Stimulated activated CD8-positive, alpha-beta memory T cell treated with anti-CD3 and anti-CD28 coated beads, Interleukin-4, amount 100 ng/mL, for 48 hours (primary cell): ENCODE results near the gene FGF3.

Experiments used
- DNase-seq: peaks from one replicate; pipeline ENCODE4 v3.0.0-alpha.2; 2020

The FGF3 gene

DNA sequence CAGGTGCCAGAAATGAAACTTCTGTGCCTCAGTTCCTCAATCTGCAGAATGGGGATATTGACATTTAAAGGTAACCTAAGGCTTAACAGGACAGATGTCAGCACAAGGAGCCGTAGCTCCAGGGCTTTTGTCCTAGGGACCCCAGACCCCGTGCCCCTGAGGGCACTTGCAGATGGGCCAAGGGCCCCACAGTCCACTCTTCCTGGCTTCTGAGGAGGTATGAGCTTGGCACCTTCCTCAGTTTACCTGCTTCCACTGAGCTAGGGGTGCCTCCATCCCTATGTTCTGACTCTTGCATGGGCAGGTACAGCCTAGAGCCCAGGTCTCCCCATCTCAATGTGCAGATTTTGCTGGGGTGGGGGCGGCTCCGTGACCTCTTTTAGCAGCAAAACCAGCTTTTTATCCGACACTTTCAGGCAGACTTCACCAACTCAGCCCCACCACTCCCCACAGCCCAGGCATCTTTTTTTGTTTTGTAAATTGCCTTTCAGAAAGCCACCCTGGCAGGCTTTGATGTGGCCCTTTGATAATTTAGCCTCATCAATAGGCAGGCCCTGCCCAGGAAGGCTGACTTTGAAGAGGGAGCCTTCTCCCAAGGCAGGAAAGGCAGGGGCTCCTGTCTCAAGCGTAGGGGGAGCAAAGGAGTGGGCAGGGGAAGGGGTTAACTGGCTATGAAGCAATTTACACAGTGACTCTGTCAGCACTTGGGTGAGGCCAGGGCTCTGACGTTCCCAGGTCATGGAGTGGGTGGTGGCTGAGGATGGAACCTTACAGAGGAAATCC is 23.7 kb upstream of the FGF3 start:
- no peak for DNase-seq

DNA sequence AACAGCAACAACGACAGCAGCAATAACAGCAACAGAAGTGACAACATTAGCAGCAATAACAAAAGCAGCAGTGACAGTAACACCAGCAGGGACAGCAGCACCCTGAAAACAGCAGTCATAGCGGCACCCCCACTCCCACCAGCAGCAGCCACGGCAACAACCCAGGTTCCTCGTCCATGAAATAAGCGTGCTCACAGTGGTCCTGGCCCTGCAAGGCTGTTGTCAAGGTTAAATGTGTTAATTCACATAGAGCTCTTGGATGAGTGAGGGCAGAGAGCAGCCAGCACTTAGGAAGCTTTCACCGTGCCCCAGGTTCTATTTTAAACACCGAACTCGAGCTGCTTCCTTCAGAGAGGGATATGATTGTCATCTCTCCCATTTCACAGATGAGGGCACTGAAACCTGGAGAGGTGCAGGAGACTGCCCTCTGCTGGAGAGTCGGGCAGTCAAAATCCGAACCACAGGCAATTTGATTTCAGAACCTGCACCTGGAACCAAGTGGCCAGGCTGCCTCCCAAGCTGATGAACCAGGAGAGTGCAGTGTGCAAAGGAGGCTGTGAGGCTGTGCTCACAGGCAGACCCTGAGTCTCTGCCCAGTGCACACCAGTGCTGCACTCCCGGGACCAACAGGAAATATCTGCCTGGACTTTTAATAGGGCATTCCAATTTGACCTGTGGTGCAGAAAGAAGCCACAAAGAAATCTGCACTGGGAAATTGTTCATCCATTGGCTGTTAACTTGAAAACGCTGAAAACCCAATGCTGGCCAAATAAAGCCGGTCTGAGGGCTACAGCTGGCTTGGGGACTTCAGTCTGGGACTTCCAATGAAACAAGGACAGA is 22.9 kb upstream of the FGF3 start:
- DNase-seq, result peak; percentile 36

DNA sequence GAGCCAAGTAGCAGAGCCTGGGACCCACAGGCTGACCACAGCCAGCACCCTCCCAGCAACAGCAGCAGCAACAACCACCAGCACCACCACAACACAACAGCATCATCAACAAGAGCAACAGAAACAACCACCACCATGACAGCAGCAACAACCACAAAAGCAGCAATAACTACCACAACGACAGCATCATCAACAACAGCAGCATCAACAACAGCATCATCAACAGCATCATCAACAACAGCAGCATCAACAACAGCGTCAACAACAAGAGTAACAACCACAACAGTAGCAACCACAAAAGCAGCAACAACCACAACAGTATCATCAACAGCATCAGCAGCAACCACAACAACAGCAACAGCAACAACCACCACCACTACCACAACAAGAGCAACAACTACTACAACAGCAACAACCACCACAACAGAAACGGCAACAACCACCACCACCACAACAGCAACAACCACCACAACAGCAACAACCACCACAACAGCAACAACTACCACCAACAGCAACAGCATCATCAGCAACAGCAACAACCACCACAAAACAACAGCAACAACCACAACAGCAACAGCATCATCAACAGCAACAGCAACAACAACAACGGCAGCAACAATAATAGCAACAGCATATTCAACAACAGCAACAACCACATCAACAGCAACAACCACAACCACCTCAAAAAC is 22.1 kb upstream of the FGF3 start:
- DNase-seq, result no peak

DNA sequence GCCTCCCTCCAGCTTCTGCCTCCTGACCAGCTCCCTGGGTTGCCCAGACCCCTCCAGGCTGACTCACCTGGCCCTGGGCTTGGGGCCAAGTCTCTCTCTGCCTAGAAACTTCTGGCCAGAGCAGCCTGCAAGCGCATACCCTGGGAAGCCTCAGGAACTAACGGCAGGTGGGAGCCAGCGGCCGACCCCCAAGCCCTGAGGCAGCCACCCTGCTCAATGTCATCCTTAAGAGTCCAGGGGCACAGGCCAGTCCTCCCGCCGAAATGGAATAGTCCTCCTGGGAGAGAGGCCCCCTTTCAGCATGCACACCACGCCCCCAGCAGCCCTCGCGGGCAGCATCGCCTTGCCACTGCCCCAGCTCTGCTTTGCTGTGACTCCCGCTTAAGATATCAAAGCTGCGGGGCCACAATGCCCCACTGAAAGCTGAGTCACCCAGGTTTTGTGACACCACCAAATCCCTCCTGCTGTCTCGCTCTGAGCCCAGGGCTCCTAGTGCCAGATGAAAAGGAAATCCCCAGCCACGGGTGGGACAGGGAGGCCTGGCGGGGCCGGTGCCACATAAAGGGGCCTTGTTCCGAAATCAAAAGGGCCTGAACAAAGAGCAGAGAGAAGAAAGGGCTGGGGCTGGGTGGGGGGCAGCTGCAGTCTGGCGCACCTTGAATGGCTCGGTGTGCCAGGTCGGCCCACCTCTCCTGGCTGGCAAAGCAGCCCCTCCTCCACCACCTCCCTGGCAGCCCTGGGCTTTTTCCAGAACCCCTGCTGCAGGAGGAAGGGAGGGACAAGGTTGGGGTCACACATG is 21.4 kb upstream of the FGF3 start:
- DNase-seq, result no peak

DNA sequence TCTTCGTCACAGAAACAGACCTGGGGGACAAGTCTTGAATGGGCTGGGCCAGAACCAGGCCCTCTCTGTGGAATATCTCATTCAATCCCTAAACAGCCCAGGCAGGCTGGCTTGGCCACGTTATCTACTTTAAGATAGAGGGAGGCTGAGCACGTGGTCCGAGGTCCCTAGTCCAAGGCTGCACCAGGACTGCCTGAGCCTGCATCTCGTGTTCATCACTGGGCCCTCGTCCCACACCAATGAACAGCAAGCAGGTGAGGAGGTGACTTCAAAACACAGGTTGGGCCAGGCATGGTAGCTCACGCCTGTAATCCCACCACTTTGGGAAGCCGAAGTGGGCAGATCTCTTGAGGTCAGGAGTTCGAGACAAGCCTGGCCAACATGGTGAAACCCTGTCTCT is 20.3 kb upstream of the FGF3 start:
- no peak for DNase-seq

DNA sequence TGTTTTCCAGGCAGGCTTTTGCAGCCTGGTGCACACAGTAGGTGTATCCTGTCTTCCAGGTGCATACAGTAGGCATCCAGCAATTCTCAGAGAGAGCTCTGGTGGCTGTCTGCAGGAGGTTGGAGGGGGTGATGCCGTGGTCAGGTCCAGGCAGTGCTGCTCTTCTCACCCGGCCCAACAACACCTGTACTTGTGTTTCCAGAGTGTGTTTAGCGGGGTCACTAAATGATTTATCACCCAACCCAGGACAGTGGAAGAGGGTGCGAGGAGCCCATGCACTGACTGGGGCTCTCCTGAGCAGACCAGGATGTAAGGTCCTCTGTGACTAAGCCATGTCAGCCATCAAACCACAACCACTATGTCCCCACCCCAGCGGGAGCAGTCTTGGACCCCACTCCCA is 18.6 kb upstream of the FGF3 start:
- DNase-seq, result no peak

DNA sequence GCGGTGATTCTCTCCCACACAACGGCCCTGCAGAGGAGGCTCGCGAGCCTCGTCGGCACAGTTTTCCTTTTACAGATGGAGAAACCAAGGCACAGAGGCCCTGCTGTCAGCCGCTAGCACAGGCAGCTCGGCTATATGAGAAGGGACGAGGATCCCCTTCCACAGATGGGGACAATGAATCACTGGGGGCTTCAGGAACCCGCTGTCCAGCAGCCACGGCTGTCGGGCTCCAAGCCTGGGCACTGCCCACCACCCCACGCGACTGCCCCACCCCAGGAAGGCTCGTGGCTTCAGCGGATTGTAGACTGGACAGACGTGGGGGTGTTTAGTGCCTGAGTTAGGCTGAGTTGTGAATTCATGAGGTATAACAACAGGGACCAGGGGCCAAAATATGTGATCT is 17.2 kb upstream of the FGF3 start:
- DNase-seq, result no peak

DNA sequence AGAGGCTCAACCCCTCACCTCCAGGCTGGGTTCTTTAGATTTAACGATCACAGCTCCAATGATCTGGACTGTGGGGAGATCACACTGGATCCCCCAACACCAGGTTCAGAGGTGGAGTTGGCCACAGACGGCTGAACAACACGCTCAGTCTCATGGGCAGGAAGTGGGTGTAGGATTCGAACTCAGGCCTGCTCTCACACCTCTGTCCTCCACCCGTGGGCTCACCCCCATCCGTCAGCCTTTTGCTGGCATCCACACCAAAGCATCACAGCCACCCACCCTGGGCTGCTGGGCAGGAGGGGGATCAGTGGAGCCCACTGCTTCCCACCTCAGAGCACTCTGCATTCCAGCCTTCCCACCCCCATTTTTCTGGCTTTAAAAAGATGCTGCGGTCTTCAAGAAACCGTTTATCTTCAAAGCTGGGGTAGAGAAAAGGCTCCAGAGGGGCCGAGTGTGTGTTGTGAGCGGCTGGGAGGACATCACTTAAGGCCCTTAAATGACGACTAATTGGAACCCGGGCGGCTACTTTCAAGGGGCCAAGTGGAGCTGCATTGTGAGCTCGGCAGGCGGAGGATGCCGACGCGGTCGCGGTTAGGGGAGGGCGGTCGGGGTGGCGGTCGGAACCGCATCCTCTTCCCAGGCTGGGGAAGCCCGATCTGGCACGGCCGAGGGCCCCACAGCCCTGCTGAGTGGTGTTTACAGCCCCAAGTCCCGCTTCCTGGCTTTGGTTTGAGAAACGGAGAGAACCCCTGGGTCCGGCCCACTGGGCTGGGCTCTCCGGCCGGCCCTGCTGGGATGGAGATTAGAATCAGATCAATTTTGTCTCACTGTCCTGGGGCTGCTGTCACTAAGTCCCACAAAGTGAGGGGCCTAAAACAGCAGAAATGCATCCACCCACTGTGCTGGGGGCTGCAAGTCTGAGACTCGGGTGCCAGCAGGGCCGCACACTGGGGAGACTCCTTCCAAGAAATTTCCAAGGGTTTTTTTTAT is 15.9 kb upstream of the FGF3 start:
- no peak for DNase-seq

DNA sequence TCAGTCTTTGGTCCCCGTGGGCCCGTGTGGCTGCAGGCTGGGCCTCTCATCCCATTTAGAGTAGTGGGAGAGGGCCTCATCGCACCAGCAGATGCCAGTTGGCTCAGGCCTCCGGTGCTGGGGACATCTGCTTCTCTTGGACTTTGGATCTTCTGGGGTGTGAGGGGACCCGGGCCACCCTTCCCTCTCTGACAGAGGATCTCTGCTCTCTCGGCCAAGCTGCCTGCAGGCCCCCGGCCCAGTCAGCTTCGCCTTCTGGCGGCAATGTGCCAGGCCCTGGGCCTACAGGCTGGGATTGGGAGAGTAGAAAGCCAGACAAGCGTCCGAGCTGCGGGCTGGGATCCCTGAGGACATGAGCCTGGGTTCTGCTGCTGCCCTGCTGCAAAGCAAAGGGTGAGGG is 15.0 kb upstream of the FGF3 start:
- DNase-seq, result no peak

DNA sequence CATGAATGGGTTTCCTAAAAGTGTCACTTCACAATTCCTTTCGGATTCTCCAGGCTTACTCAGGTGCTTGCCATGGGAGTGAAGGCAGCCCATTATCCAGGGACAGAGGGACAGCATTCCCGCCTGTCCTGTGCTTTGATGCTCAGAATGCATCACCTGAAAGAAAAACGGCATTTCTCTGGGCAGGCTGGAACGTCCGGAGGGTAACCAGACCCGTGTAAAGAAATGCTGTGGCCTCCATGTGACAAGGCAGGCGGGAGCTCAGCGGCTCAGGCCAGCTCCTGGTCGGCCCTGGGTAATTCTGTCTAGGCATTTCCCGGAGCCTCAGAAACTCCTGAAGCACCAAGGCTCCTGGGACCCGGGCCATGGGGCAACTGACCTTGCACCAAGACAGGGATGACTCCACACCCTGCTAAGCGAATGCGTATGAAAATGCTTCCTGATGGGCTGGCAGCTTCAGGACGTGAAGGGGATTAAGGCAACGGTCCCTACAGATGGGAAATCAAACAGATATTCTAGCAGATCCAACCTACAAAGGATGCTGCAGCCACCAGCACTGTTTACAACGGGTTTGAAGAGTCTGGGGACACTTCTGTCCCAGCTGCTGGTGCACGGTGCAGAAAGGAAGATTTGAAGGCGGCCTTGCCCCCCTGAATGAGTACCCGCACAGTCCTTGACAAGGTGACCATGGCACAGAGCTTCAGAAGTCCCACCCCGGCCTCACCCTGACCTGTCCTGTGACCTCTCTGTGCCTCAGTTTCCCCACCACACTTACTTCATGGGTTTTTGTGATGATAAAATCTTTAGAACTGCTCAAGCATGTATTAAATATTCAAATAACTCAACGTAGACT is 13.6 kb upstream of the FGF3 start:
- DNase-seq, result no peak

DNA sequence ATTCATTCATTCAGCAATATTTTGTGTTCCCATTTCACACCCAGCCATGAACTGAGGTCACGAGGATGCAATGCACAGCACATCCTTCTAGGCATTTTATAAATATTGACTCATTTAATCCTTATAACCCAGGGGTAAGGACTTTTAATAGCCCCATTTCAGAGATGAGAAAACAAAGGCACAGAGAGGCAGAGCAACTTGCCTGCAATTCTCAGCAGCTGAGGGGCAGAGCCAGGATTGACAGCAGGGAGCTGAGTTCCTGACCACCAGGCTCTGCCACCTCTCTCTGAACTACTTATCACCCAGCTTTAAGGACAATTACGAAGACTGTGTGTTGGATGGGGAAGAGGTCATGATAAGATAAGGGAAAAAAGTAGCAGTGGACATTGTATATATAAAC is 12.8 kb upstream of the FGF3 start:
- no peak for DNase-seq

DNA sequence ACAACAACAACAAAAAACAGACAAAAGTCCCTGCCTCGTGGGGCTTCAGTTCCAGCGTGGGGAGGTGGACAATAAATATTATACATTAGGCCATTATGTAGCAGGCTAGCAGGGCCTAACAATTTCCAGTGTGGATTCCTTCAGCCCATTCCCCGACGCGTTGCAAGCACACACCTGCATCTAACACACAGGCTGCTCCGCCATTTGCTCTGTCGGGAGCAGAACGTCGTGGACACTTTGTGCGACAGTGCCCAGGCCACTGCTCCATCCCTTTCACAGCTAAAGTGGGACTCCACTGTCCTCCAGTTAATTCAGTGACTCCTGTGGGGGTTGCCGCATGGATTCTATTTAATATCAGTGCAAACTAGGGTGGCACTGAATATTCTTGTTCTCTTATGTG is 10.9 kb upstream of the FGF3 start:
- no peak for DNase-seq

DNA sequence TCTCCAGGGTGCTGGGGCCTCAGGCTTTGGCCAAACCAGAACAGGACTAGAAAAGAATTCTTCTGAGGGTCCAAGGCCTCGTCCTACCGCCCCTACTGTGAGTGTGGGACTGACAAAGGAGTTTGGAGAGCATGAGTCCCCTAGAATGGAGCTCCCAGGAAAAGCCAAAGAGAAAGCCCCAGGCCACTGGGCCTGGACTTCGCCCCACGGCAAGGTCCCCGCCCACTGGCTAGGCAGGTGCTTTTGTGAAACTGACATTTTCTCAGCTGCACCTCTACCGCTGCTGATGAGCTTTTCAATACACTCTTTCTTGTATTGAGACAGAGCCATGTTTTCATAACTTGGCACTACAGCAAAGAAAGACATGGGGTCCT is 9.7 kb upstream of the FGF3 start:
- no peak for DNase-seq

DNA sequence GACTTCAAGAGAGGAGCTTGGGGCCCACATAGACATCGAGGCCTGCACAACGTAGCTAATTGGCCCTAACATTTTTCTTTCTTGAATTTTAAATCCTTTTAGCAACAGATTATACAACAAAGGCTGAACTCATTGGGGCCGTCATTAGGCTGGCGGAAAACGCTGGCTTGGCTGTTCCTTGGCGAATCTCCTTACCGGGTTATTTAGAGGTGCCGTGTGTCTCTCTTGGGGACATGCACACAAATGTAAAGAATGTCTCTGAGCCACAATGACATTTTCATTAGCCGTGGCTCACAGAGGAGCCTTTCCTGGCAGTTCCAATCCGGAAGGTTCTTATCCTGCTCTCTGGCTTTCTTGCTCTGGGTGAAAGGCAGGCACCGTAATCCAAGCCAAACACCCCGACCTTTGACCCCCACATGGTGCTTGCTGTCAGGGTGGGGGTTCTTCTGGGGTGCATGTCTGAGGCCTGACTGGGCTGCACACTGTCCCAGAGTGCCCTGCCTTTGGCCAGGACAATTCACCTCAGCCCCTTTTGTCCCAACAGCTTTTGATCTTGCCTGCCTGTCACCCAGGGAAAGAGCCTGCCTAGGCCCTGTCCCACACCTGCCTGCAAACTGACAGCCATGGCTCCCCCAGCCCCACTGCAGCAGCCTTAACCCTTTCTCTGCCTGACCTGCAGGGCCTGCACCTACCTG is 9.2 kb upstream of the FGF3 start:
- DNase-seq, result no peak

DNA sequence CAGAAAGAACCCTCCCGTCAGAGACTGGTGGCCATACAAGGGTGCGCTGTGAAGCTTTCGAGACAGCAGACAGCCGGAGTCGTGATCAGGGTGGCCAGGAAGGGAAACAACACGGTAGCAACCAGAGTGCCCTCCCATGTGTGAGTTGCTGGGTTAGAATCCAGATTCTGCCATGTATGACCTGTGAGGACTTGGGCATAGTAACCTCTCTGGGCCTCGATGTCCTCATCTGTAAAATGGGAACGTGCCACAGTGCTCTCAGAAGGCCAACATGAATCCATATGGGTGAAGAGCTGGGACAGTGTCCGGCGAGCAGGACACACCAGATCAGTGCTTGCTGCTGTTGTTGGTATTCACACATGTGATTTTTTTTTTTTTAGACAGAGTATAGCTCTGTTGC is 7.6 kb upstream of the FGF3 start:
- no peak for DNase-seq

DNA sequence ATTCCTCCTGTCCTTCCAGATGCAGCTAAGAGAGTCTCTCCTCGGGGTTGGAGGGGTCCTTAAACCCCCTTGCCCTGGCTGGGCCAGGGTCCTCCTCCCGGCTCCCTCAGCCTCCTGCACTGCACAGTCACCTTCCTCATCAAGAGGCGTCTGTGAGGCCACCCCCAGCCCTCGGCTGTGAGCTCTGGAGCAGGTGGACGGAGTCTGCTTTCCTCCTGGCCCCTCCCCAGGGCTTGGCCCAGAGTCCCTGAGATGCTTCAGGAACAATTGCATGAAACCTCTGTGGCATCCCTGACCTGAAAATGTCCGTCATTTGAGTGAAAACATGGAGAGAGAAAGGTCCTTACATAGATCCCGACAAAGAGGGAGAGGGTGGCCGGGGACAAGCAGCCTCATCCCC is 6.7 kb upstream of the FGF3 start:
- no peak for DNase-seq

DNA sequence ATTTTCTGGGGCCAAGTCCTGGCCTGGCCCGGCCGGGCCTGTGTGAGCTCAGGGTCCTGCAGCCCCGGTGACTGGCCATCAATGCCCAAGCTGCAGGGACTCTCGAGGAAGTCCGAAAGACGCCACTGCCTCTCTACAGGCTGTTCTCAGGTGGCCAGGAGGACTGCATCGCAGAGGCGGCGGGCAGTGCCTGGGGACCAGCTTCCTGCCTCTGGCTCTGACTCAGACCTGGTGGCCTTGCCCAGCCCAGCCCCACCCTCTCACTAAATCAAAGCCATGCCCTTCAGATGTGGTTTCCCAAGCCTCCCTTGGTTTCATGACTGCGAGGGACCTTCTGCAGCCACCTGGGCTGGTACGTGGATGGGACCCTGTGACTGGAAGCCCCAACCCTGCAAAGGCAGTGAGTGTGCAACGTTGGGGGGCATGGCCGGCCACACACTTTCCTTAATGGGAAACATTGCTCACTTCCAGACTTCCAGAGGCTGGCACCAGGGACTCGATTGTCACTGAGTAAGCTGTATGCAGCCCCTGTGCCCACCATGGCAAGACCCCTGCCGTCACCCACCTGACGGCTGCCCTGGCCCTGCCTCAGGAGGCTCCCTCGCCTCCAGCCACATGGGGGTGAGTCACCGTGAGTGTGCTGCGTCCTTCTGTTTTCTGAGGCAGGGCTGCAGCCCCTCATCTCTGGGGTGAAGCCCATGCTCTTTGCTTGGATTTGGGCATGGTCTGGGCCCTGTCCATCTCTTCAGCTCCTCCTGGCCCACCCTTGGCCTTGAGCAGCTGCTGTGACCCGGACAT is 6.0 kb upstream of the FGF3 start:
- DNase-seq, result no peak

DNA sequence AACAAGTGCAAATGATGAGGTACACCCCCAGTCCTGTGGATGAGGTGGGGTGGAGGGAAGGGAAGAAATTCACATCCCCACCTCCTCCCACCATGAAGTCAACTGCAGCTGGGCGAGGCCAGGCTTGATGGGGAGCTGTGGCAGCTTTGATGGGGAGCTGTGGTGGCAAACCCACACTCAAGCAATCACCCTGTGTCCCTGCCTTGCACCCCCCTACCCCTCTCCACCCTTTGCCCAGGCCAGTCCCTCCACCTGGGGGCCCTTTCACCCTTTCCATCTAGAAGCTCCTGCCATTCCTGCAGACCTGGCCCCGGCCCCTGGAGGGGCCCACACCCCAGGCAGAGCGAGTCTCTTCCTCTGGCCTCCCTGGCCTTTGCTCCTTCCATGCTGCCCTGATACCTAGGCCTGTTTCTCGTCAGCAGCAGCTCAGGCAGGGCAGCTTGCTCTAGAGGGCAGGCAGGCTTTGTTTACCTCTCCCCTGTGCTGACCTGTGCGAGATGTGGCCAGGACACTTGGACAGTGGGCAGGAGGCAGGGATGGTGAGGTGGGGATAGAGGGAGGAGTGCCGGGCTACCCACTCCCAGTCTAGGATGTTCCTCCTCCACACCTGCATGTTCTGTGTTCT is 4.5 kb upstream of the FGF3 start:
- DNase-seq, result no peak
